ENCODE results near the gene KRTAP10-7.

Gene KRTAP10-7

DNA sequence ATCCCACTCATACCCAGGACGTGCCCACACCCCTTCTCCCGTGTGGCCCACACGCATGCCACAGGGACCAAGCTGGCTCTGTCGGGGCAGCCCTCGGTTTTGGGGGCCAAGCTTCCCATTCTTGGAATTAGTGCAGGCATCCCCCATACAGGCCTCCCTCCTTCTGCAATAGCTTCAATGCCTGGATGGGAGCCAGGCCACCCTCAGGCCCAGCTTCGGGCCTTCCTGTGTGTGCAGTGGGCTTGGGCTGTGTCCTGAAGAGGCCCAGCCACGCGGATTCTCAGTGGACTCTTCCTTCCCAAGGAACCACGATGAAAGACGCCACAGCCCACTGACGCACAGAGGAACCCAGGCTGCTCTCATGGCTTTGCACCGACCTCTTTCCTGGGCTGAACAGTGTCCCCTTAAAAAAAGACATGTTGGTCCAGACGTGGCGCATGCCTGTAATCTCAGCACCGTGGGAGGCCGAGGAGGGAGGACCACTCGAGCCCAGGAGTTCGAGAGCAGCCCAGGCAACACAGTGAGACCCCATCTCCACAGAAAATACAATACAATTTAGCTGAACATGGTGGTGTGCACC is 49.2 kb downstream of the KRTAP10-7 start:
- DNase-seq (ENCODE audit: low spot score): no peak
- TF ChIP-seq, protein P1, sequence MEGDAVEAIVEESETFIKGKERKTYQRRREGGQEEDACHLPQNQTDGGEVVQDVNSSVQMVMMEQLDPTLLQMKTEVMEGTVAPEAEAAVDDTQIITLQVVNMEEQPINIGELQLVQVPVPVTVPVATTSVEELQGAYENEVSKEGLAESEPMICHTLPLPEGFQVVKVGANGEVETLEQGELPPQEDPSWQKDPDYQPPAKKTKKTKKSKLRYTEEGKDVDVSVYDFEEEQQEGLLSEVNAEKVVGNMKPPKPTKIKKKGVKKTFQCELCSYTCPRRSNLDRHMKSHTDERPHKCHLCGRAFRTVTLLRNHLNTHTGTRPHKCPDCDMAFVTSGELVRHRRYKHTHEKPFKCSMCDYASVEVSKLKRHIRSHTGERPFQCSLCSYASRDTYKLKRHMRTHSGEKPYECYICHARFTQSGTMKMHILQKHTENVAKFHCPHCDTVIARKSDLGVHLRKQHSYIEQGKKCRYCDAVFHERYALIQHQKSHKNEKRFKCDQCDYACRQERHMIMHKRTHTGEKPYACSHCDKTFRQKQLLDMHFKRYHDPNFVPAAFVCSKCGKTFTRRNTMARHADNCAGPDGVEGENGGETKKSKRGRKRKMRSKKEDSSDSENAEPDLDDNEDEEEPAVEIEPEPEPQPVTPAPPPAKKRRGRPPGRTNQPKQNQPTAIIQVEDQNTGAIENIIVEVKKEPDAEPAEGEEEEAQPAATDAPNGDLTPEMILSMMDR (IDR thresholded peaks at IDR 0.05; ENCODE audit: extremely low read depth, missing control alignments): no peak

DNA sequence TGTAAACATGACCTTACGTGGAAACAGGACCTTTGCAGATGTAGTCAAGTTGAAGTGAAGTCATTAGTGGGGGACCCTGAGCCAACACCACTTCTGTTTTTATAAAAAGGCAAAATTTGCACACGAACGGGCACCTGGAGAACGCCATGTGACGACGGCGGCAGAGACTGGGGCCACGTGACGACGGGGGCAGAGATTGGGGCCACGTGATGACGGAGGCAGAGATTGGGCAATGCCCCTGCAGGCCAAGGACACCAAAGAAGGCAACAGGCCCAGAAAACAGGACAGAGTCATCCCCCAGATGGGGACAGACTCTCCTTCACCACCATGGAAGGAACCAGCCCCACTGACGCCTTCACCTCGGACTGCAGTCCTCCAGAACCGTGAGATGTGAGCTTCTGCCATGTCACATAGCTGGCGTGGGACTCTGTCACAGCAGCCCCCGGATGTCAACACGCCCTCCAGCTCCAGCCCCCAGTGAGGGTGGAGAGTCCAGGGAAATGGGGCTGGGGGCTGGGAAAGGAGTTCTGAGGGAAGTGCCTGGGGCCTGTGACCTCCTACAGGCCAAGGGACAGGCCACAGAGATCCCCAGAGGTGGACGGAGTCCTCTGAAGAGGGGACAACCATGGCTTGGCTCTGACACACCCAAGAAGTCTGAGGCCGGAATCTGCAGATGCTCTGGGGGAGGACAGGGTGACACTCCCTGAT is 50.0 kb downstream of the KRTAP10-7 start:
- TF ChIP-seq, protein P1 (IDR thresholded peaks at IDR 0.05; ENCODE audit: extremely low read depth, missing control alignments): no peak
- no peak for DNase-seq (ENCODE audit: low spot score)

- DNase-seq (ENCODE audit: low spot score): no peak
- TF ChIP-seq, protein P1 (IDR thresholded peaks at IDR 0.05; ENCODE audit: extremely low read depth, missing control alignments): no peak
Observed at GRCh38 chr21:44650973-44651675, 50.7 kb downstream of the KRTAP10-7 start.
